Parathyroid adenoma (tissue), 2 donors: ENCODE results near the gene KCNH5.

Experiments used
- H2AFZ ChIP-seq: fragments of 300-600 bp; sonication (generic); one replicate; pipeline ENCODE4 v1.7.0; 2017; ENCODE audit warnings: antibody characterized with exemption, mild to moderate bottlenecking
- H3K27ac ChIP-seq: fragments of 300-600 bp; sonication (generic); one replicate; pipeline ENCODE4 v1.7.0; 2017
- H3K27me3 ChIP-seq: fragments of 300-600 bp; sonication (generic); one replicate; pipeline ENCODE4 v1.7.0; 2017; ENCODE audit warnings: low read length; ENCODE audit not compliant: control insufficient read depth, insufficient read depth
- H3K36me3 ChIP-seq: fragments of 300-600 bp; sonication (generic); one replicate; pipeline ENCODE4 v1.7.0; 2017; ENCODE audit warnings: low read length; ENCODE audit not compliant: control insufficient read depth, insufficient read depth
- H3K4me1 ChIP-seq: fragments of 300-600 bp; sonication (generic); one replicate; pipeline ENCODE4 v1.7.0; 2017; ENCODE audit warnings: control low read depth
- H3K4me2 ChIP-seq: fragments of 300-600 bp; sonication (generic); one replicate; pipeline ENCODE4 v1.7.0; 2017; ENCODE audit warnings: low read length
- H3K4me3 ChIP-seq: fragments of 300-600 bp; sonication (generic); one replicate; pipeline ENCODE4 v1.7.0; 2017; ENCODE audit warnings: low read depth, low read length
- H3K79me2 ChIP-seq: fragments of 300-600 bp; sonication (generic); one replicate; pipeline ENCODE4 v1.7.0; 2017; ENCODE audit warnings: control low read depth
- H3K9ac ChIP-seq: fragments of 300-600 bp; sonication (generic); one replicate; pipeline ENCODE4 v1.7.0; 2017; ENCODE audit warnings: mild to moderate bottlenecking
- H3K9me3 ChIP-seq: fragments of 300-600 bp; sonication (generic); one replicate; pipeline ENCODE4 v1.7.0; 2017; ENCODE audit warnings: low read length; ENCODE audit not compliant: control insufficient read depth
- CTCF ChIP-seq: fragments of 300-600 bp; sonication (generic); IDR thresholded peaks from one replicate; pipeline ENCODE4 v1.7.0; 2017; ENCODE audit warnings: antibody characterized with exemption, mild to moderate bottlenecking
- donor health status: primary hyperparathyroidism.

Gene KCNH5

DNA sequence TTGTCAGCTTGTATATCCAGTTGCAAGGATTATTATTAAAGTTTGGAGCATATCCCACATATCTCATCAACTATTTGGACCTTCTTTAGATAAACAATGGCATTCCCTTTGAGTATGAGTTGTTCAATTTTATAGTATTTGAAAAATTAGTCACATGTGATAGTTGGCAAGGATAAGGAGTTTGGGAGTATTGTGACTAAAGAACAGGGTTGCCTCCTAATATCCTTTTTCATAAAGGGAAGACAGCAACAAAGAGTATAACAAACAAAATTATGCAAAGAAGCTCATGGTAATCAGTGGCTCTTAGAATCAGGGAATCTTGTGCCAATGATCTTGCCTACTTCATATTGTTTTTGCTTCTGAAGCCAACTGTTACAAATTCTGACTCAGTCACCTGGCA is 31.2 kb upstream of the KCNH5 start:
- H3K27ac ChIP-seq: no peak overlapping the region
- H3K4me1 ChIP-seq: no peaks in the 10 kb centered on the region
- no peak for TF ChIP-seq CTCF
- H3K4me2 ChIP-seq: no peak overlapping the region
- H3K36me3 ChIP-seq: no peaks in the 10 kb centered on the region
- no peaks in the 10 kb centered on the region for H3K79me2 ChIP-seq
- no peaks in the 10 kb centered on the region for H3K27me3 ChIP-seq
- H3K9ac ChIP-seq: no peak overlapping the region
- H2AFZ ChIP-seq: no peak overlapping the region
- H3K9me3 ChIP-seq: no peaks in the 10 kb centered on the region
- H3K4me3 ChIP-seq: no peak overlapping the region

- Histone ChIP-seq H2AFZ (no peak overlapping the region), H3K4me3 (no peak overlapping the region), H3K4me2 (no peak overlapping the region), H3K27me3 (no peaks in the 10 kb centered on the region), H3K27ac (no peak overlapping the region), H3K36me3 (no peaks in the 10 kb centered on the region), H3K9me3 (no peaks in the 10 kb centered on the region), H3K4me1 (no peaks in the 10 kb centered on the region), H3K9ac (no peak overlapping the region), H3K79me2 (no peaks in the 10 kb centered on the region)
- TF ChIP-seq CTCF: no peak
Observed at GRCh38 chr14:63055631-63056030, 10.4 kb upstream of the KCNH5 start.

DNA sequence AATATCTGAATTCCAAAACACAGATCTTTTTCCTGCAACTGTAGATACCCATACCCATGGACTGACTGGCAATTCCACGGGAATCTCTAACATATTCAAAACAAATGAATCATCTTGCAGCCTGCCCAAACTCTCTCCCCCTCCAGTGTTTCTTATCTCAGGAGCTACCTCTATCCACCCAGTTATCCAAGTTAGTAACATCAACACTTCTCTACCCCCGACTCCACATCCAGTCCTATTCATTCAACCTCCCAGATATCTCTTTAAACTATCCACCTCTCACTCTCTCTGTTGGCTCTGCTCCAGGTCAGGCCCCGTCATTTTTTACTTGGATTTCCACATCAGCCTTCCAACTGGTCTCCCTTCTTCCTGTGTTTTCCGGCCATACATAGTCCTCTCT is 6.7 kb upstream of the KCNH5 start:
- Histone ChIP-seq H3K9ac (no peak overlapping the region), H2AFZ (no peak overlapping the region), H3K27me3 (no peaks in the 10 kb centered on the region), H3K4me2 (no peak overlapping the region), H3K4me1 (no peaks in the 10 kb centered on the region), H3K36me3 (no peaks in the 10 kb centered on the region), H3K4me3 (no peak overlapping the region), H3K9me3 (no peaks in the 10 kb centered on the region), H3K79me2 (no peaks in the 10 kb centered on the region), H3K27ac (no peak overlapping the region)
- no peak for TF ChIP-seq CTCF

- Histone ChIP-seq H3K9me3 (no peaks in the 10 kb centered on the region), H3K9ac (no peak overlapping the region), H3K36me3 (no peaks in the 10 kb centered on the region), H3K4me1 (no peaks in the 10 kb centered on the region), H3K27me3 (no peaks in the 10 kb centered on the region), H3K27ac (no peak overlapping the region), H3K4me2 (no peak overlapping the region), H2AFZ (no peak overlapping the region), H3K79me2 (no peaks in the 10 kb centered on the region), H3K4me3 (no peak overlapping the region)
- no peak for TF ChIP-seq CTCF
Observed at GRCh38 chr14:63051301-63051700, 6.0 kb upstream of the KCNH5 start.

DNA sequence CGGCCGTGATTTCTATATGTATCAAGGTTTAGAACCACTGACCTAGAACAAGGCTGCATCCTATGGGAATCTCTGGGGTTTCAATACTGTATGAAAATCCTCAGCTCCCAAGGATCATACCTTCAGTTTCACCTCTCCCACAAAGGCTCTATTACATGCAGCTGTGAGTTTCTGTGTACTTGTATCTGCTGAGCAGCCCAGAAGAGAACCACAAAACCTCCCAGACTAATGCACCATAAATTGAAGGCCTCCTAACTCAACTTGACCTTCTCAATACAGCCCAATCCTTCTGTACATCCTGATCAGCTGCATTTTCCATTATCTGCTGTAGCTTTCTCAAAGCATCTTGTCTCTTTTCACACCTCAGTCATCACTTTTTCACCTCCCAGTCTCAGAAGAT is 5.4 kb upstream of the KCNH5 start:
- H3K36me3 ChIP-seq: no peaks in the 10 kb centered on the region
- no peaks in the 10 kb centered on the region for H3K79me2 ChIP-seq
- no peak overlapping the region for H3K4me2 ChIP-seq
- H3K27ac ChIP-seq: no peak overlapping the region
- no peak overlapping the region for H3K4me3 ChIP-seq
- H3K9ac ChIP-seq: no peak overlapping the region
- no peaks in the 10 kb centered on the region for H3K9me3 ChIP-seq
- TF ChIP-seq CTCF: no peak
- no peaks in the 10 kb centered on the region for H3K27me3 ChIP-seq
- no peaks in the 10 kb centered on the region for H3K4me1 ChIP-seq
- no peak overlapping the region for H2AFZ ChIP-seq
